Measurements from ENCODE around the gene TSGA10IP.

Gene TSGA10IP

GRCh38 chr11:65917434-65918210 lies 27.7 kb upstream of the TSGA10IP start:
- no peak for DNase-seq (ENCODE audit: low read depth in 2 of 2)

GRCh38 chr11:65918211-65919140 lies 26.8 kb upstream of the TSGA10IP start, which contains the start of gene C11orf68:
TSS of gene C11orf68 (minus strand) at chr11:65919062. CDS start at chr11:65919031, 31 bp downstream.
- peak in 1 of 2 donors; percentile 29 for DNase-seq (ENCODE audit: low read depth in 2 of 2)

GRCh38 chr11:65919141-65919572 lies 26.1 kb upstream of the TSGA10IP start, which contains the start of gene DRAP1:
TSS of gene DRAP1 (plus strand) at chr11:65919426. CDS start at chr11:65919502, 76 bp downstream.
- peak; percentile 99 for DNase-seq (ENCODE audit: low read depth in 2 of 2)

GRCh38 chr11:65919573-65920371 lies 25.5 kb upstream of the TSGA10IP start:
- DNase-seq (ENCODE audit: low read depth in 2 of 2), result no peak

GRCh38 chr11:65920372-65920802 lies 24.9 kb upstream of the TSGA10IP start:
- DNase-seq (ENCODE audit: low read depth in 2 of 2), result no peak

GRCh38 chr11:65921033-65921555 lies 24.2 kb upstream of the TSGA10IP start:
- no peak for DNase-seq (ENCODE audit: low read depth in 2 of 2)

- DNase-seq (ENCODE audit: low read depth in 2 of 2), result no peak
These were observed 23.4 kb upstream of the TSGA10IP start for GRCh38 chr11:65921876-65922275.

GRCh38 chr11:65922565-65922964 lies 22.7 kb upstream of the TSGA10IP start:
- DNase-seq (ENCODE audit: low read depth in 2 of 2), result no peak

- DNase-seq (ENCODE audit: low read depth in 2 of 2), result no peak
These were observed 19.9 kb upstream of the TSGA10IP start for GRCh38 chr11:65925397-65925796.

GRCh38 chr11:65927904-65928397 lies 17.3 kb upstream of the TSGA10IP start:
- DNase-seq (ENCODE audit: low read depth in 2 of 2), result peak; percentile 46 to 51

GRCh38 chr11:65928667-65929066 lies 16.6 kb upstream of the TSGA10IP start:
- no peak for DNase-seq (ENCODE audit: low read depth in 2 of 2)

- DNase-seq (ENCODE audit: low read depth in 2 of 2), result no peak
These were observed 13.3 kb upstream of the TSGA10IP start for GRCh38 chr11:65931773-65932557.

GRCh38 chr11:65932558-65932919 lies 12.7 kb upstream of the TSGA10IP start:
- DNase-seq (ENCODE audit: low read depth in 2 of 2), result no peak

- DNase-seq (ENCODE audit: low read depth in 2 of 2), result no peak
These were observed 11.3 kb upstream of the TSGA10IP start for GRCh38 chr11:65934014-65934413.

GRCh38 chr11:65937766-65938165 lies 7.5 kb upstream of the TSGA10IP start:
- no peak for DNase-seq (ENCODE audit: low read depth in 2 of 2)

GRCh38 chr11:65941720-65942310 lies 3.5 kb upstream of the TSGA10IP start:
- no peak for DNase-seq (ENCODE audit: low read depth in 2 of 2)

- no peak for DNase-seq (ENCODE audit: low read depth in 2 of 2)
These were observed 2.7 kb upstream of the TSGA10IP start for GRCh38 chr11:65942531-65942930.

GRCh38 chr11:65944191-65944590 lies 1.1 kb upstream of the TSGA10IP start:
- DNase-seq (ENCODE audit: low read depth in 2 of 2), result no peak

- no peak for DNase-seq (ENCODE audit: low read depth in 2 of 2)
These were observed 513 bp upstream of the TSGA10IP start for GRCh38 chr11:65944767-65945166.

All from stimulated activated CD4-positive, alpha-beta T cell treated with anti-CD3 and anti-CD28 coated beads, Interleukin-1b, Interleukin-23, amount 100 ng/mL, for 1 hour (primary cell).